Inflammatory macrophage treated with lipopolysaccharide for 1 hour (primary cell): ENCODE measurements around the gene DNAAF5.
"Not testable (repeated sequence)": the region's sequence is repeated elsewhere in the genome, so short reads cannot be mapped to it uniquely, and the experiment has no call there.

ENCODE experiments used
- DNase-seq, 2 donors: peaks; one replicate each; pipeline ENCODE4 v3.0.0-alpha.2; 2020 to 2022

DNAAF5 gene

DNA sequence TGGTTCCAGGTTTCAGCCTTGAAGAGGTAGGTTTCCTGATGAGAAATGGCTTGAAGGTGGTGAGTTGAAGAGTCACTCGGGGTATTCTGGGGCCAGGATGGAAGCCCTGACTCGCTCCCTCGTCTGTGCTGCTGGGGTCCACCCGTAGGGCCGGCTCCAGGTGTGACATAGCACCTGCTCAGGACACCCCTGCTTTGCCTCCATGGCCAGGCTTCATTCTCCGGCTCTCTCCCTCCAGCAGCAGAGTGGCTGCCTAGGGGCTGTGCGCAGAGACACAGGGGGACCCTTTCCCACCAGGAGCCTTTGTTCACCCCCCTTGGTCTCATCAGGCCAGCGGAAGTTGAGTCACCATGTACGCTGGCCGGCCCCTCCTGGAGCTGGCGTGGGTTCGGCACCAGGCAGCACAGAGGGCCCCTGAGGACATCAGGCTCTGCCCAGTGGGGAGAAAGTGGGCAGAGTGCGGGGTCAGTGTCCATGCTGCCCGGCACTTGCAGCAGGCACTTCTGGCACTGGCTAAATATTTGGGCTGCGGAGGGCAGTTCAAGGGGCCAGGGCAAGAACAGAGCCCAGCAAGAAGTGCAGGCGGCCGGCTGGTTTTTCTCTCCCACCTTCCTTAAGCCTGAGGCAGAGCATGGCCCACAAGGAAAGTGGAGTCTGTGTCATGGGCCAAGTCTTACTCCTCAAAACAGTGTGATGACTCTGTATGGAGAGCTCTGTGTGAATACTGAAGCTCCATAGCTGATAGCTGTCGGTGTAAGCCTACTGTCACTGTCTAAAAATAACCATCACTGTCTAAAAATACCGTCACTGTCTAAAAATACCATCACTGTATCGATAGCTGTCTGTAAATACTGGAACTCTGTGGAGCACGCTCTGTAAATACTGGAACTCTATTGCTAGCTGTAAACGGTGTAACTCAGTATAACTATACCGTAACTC lies 4.3 kb downstream of the DNAAF5 start:
- no peak for DNase-seq

DNA sequence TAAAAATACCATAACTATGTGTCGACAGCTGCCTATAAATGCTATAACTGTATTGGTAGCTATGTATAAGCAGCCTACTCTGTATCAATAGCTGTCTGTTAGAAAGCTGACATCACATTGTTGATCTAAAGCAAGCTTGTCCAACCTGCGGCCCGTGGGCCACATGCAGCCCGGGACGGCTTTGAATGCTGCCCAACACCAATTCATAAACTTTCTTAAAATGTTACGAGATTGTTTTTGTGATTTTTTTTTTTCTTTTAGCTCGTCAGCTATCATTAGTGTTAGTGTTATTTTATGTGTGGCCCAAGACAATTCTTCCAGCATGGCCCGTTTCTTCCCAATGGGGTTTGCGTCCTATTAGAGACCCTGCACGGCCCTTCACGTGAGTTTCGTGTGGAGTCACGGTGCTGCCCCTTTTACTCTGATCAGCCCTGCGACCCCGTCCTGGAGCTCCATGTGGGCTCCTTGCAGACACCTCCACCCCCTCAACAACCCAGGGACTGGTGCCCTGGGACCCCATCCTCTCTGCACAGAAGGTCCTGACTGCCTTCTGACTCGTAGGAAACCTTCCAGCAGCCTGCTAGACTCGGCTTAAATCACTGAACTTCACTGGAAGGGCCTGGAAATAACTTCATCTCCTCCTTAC lies 5.1 kb downstream of the DNAAF5 start:
- DNase-seq = no peak

DNA sequence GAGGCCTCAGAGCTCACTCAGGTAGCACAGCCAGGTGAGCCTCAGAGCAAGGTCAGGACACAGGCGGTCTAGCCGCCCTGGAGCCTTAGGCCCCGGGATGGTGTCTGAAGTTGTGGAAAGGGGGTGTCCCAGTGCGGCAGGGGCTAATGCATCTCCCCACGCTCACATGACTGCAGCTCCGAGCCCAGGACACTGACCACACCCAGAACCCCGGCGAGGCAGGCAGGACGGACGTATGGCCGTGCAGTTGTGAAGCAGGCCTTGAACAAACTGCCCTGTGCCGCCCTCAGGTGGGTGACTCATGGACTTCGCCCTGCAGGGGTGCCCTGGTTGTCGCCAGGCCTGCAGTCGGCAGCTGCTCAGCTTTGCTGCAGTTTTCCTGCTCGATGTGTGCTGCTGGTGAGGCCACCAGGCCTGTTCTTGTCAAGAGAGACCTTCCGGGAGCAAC lies 5.6 kb downstream of the DNAAF5 start:
- no peak for DNase-seq

DNA sequence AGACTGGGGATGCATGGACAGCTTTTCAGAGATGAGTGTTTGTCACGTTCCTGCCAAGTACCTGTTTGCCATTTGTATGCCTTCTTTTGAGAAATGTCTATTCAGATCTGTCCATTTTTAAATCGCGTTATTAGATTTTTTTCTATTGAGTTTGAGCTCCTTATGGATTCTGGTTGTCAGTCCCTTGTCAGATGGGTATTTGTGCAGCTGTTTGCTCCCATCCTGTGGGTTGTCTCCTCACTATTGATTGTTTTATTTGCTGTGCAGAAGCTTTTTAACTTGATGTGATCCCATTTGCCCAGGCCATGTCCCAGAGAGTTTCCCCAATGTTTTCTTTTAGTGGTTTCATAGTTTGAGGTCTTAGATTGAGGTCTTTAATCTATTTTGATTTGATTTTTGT lies 6.1 kb downstream of the DNAAF5 start:
- DNase-seq = no peak

DNA sequence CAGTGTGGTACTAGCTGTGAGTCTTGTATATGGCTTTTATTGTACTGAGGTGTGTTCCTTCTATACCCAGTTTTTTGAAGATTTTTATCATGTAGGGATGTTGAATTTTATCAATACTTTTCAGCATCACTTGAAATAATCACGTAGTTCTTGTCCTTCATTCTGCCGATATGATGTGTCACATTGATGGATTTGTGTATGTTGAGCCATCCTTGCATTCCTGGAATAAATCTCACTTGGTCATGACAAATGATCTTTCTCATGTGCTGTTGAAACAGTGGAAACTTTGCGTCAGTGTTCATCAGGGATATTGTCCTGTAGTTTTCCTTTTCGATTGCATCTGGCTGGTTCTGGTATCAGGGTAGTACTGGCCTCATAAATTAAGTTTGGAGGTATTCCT lies 7.7 kb downstream of the DNAAF5 start:
- DNase-seq = no peak

DNA sequence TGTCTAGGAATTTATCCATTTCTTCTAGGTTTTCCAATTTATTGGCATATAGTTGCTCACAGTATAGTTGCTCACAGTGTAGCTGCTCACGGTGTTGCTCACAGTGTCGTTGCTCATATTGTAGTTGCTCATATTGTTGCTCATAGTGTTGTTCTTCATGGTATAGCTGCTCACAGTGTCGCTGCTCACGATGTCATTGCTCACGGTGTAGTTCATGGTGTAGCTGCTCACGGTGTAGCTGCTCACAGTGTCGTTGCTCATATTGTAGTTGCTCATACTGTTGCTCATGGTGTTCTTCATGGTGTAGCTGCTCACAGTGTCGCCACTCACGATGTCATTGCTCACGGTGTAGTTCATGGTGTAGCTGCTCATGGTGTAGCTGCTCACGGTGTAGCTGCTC lies 8.3 kb downstream of the DNAAF5 start:
- no peak for DNase-seq

DNA sequence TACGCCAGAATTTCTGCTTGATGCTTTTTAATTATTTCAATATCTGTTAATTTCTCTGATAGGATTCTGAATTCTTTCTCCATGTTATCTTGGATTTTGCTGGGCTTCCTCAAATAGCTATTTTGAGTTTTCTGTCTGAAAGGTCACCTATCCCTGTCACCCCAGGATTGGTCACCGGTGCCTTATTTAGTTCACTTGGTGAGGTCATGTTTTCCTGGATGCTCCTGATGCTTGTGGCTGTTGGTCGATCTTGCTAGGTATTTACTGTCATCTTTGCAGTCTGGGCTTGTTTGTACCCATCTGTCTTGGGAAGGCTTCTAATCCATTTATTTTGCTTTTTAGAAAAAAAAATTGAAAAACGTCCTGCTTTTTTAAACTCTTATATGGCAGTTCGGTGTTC lies 11.7 kb downstream of the DNAAF5 start:
- DNase-seq = no peak

DNA sequence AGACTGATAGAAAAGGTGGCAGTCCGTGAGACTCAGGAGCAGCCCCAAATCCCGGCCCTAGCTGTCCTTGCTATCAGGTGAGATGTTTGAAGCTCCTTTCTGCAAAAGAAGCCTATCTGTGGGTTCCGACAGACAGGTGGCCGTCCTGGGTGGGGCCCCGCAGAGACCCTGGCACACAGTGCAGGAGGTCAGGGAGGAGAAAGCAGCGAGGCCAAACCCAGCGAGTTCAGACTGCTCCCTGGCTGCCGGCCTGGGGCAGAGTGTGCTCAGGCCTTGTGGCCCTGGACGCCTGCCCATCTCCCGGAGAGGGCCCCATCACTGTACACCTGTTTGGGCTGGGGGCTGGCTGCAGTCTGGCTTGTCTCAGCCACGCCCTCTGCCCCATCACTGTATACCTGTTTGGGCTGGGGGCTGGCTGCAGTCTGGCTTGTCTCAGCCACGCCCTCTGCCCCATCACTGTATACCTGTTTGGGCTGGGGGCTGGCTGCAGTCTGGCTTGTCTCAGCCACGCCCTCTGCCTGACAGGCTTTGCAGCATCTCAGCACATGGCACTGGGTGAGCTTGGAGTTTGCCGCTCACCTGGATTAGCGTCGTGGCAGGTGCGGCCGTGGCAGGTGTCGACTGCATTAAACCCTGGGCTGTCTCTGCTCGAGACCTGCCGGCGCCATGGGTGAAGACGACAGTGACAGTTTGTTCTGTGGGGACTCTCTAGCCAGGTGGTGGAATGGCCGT lies 12.4 kb downstream of the DNAAF5 start:
- no peak for DNase-seq

DNA sequence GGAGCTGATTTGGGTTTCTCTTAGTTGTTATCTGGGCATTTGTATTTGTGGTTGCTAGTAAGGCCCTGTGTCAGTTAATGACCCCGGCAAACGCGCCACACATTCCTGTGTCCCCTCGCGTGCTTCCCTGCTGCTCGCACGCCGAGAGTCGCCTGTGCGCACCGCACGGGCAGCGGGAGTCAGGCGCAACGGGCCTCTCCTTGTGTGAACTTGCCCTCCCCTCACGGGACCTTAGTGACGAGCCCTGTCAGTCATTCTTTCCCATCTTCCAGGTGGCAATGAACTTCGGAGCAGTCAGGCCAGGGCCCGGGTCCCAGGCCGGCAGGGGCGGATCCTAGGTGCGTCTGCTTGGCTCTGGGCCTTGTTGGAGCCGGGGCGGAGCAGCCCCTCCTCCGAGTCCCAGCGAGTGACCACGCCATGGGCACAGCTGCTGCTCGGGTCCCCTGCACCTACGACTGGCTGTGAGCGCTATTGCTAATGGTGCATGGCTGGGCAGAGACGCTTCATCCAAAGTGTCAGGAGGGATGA lies 13.0 kb downstream of the DNAAF5 start:
- no peak for DNase-seq

DNA sequence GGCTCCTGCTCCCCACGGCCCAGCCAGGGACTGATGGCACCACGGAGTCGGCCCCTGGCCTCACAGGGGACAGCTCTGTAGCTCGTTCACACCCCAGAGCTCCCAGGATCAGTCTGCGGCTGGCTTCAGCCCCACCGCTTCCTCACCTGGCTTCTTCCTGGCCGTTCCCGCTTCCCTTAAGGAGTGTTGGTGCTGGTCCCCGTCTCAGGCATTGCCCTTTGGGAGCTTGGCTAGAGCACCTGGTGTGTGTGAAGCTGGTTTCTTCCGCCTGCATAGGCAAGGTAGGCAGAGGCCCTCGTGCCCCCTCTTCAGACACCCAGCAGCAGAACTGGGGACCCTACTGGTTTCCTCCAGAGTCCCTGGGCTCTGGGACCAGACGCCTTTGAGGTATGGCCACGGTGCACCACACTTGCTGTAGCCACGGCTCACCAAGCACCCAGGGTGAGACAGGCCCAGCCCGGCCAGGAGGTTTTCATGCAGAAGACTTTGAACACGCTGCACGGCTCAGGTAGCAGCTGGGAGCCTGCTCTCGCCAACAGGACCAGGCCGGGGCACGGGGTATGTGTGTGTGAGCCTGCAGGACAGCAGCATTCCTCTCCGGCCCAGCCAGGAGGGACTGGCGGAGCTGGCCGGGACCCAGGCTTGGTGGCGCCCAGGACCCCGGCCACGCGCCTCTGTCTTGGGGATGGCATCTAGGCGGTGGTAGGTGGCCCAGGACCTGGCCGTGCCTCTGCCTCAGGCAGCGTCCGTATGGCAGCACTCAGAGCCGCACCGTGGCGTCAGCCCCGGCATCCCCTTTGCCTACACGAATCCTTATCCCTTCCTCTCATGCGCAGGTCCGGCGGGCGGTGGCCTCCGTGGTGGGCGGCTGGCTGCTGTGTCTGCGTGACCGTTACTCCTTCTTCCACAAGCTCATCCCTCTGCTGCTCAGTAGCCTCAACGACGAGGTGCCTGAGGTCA lies 13.8 kb downstream of the DNAAF5 start:
- DNase-seq = no peak

DNA sequence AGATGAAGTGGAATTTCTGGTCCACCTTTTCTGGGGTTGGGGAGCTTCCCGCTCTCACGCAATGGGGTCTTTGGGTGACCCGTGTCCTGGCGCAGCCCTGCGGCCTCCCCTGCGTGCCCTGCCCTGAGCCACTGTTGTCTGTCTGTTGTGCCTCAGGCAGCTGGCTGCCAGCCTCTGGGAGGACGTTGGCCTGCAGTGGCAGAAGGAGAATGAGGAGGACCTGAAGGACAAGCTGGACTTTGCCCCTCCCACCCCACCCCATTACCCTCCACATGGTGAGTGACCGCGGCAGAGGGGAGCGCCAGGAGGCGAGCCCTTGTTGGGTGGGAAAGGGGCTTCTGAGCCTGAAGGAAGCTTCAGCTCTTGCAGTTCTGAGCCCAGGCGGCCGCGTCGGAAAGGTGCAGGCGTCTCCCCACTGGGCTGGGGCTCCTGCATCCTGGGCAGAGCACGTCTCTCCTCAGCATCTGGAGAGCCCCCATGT lies 14.7 kb downstream of the DNAAF5 start:
- DNase-seq = no peak

DNA sequence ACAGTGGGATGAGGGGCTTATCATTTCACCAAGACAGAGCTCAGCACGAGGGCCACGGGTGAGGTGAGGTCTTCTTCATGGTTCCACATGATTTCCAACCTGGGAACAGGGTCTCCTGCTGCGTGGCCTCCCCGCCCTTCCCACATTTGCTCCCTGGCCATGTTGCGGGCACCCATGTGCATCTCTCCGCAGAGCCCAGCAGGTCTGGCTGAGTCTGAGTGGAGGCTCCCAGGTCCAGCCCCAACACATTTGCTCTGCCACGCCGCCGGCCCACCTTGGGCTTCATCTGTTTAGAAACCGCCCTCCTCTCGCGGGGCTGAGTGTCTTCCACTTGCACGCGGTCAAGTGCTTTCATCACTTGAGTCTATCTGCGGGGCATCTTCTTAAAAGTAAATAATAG lies 15.4 kb downstream of the DNAAF5 start:
- no peak for DNase-seq

DNA sequence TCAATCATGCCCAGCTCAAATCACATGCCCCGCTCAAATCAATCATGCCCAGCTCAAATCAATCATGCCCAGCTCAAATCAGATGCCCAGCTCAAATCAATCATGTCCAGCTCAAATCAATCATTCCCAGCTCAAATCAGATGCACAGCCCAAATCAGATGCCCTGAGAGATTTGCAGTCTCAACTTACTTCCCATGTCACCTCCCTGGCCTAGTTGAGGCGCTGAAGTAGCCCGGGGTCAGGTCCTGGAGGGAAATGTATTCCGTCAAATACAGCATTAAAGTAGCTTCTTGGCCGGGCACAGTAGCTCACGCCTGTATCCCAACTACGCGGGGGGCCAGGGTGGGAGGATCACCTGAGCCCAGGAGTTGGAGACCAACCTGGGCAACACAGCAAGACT lies 16.3 kb downstream of the DNAAF5 start:
- no peak for DNase-seq

DNA sequence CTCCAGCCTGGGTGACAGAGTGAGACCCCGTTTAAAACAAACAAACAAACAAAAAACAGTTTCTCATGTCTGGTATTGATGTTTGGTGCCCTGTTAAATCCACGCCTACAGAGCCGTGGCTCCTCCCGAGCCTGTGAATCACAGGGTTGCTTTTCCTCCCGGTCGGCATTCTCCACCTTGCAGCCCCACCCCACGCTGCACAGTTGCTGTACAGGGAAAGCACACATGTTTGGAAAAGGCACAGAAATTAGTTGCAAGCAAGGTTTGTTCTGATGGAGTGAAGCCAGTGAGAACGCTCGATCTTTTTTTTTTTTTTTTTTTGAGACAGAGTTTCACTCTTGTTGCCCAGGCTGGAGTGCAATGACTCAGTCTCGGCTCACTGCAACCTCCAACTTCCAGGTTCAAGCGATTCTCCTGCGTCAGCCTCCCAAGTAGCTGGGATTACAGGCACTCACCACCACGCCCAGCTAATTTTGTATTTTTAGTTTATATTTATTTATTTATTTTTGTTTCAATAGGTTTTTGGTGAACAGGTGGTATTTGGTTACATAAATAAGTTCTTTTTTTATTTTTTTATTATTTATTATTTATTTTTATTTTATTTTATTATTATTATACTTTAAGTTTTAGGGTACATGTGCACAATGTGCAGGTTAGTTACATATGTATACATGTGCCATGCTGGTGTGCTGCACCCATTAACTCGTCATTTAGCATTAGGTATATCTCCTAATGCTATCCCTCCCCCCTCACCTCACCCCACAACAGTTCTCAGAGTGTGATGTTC lies 17.0 kb downstream of the DNAAF5 start:
- not testable (repeated sequence) for DNase-seq

DNA sequence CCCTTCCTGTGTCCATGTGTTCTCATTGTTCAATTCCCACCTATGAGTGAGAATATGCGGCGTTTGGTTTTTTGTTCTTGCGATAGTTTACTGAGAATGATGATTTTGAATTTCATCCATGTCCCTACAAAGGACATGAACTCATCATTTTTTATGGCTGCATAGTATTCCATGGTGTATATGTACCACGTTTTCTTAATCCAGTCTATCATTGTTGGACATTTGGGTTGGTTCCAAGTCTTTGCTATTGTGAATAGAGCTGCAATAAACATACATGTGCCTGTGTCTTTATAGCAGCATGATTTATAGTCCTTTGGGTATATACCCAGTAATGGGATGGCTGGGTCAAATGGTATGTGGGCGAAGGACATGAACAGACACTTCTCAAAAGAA lies 17.6 kb downstream of the DNAAF5 start:
- DNase-seq = not testable (repeated sequence)

DNA sequence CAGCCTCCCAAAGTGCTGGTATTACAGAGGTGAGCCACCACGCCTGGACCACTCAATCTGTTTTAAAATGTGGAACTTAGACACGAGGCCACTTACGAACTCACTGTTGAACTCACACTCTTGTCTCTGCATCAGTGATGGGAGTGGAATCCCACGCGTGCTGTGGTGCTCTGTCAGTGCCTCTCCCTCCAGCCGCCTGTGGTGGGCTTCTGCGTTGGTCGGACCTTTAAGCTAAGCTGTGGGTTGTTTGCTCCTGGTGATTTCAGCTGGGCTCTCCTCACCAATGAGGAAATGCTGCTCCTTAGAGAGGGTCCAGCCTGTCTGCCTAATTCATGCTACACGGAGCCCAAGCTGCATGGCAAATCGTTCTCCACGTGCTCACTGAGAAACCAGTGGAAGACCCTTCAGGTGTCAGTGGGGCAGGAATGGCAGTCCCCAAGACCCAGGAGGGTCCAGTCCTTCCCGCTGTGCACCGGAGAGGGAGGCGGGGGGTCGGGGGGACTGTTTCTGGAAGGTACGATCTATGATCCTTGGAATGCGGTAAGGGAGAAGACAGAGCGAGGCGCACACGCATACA lies 18.4 kb downstream of the DNAAF5 start:
- DNase-seq = no peak

DNA sequence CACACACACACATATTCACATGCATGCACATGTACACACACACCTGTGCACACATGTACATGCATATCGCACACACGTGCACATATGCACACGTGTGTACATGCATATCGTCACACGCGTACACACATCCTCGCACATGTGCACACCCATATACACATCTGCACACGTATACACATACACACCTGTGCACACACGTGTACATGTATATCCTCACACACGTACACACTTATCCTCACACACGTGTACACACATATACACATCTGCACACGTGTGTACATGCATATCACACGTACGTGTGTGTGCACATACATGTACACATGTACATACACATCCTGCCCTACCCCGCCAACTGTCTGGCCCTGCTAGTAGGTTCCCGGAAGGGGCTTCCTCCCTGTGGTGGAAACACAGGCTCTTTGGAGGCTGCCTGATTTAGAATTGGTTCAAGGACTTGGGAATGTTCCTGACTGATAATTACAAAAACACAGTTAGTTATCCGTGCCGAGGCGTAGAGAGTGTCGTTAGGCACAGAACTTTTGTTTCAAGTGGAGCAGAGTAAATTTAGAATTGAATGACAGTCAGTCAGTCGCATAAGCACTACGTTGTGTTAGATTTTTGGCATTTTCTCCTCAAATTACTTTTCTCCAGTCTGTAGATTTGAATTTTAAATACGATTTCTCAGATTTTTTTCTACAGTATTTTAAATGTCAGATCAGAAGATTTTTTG lies 19.1 kb downstream of the DNAAF5 start:
- DNase-seq = no peak

DNA sequence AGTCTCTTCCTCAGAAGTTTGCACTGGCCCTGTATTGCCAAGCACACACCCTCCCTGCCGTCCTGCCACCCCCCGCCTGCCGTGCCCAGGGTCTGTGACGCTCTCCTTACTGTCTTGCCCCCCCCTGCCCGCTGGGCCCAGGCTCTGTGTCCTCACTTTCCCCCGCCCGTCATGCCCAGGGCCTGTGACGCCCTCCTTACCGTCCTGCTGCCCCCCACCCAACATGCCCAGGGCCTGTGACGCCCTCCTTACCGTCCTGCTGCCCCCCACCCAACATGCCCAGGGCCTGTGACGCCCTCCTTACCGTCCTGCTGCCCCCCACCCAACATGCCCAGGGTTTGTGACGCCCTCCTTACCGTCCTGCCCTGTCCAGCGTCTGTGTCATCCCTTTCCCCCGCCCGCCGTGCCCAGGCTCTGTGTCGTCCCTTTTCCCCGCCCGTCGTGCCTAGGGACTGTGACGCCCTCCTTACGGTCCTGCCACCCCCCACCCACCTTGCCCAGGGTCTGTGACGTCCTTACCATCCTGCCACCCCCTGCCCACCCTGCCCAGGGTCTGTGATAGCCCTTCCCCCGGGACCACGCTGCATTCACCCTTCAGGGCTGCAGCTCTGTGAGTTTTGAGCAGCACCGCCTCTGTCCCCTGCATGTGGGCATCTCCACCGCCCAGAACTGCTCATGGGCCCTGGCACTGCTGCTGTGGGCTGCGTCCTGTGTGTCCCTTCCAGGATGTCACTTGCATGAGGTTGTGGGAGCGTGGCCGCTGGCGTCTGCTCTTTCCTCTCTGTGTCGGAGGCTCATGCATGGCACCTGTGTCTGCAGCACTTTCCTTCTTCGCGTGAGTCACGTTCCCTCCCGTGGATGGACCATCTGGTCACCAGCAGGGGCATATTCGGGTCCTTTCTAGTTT lies 19.9 kb downstream of the DNAAF5 start:
- DNase-seq = no peak

DNA sequence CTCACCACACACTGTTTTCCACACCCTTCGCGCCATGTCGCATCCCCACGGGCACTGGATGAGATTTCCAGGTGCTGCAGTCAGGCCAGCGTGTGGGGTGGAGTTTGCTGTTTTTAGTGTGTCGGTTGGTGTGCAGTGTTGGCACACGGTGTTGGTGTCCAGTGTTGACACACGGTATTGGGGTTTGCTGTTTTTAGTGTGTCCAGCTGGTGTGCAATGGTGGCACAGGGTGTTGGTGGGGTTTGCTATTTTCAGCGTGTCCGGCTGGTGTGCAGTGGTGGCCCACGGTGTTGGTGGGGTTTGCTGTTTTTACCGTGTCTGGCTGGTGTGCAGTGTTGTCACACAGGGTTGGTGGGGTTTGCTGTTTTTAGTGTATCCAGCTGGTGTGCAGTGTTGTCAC lies 20.7 kb downstream of the DNAAF5 start:
- no peak for DNase-seq
